Measurements from ENCODE around the gene DLX5. TPM values are rescaled to one million over a fixed set of nuclear protein-coding genes. Genes with fewer than 3 reads are reported as not detected.
A peak's percentile ranks its signal among the peaks of the same experiment; 100 is the strongest.

The DLX5 gene
- total RNA-seq, 1 donor from 2014 or later, result 1.3 TPM

DNA sequence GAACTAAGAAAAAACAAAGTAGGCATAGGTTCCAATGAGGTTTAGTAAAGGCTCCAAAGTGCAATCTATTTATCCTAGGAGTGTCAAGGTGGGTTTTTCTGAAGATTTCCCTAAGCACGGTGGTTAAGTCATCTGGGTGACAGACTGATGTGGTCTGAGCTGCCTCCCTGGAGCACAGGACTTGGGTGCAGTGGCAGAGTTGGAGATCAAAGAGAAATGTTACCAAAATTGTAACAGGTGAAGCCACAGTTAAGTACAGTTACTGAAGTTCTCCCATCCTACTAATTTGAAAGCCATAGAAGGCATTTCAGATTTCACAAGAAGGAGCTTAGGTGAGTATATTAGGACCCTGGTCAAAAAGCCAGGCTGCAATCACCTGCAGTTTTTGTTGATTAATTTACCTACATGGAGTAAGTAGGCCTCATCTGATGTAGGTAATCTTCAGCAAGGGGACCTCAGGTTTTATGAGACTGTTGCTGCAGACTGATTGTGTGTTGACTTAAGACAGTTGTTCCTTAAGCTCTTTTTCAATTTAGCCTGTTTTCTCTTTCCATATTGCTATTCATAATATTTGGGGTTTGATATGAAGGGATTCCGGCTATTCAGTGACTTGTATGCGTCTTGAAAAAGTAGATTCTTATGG is 16.2 kb downstream of the DLX5 start:
- Mint-ChIP-seq H3K9me3 (ENCODE audit: unreplicated experiment) (peaks cover 9% of the 10 kb centered on the region), H3K4me3 (ENCODE audit: unreplicated experiment) (no peak overlapping the region), H3K4me1 (ENCODE audit: low read depth, unreplicated experiment) (no peaks in the 10 kb centered on the region), H3K27ac (ENCODE audit: unreplicated experiment) (no peak overlapping the region), H3K27me3 (ENCODE audit: low read depth, unreplicated experiment) (peaks cover 86% of the 10 kb centered on the region), H3K36me3 (ENCODE audit: low read depth, unreplicated experiment) (no peaks in the 10 kb centered on the region)
- H3K79me2 ChIP-seq (ENCODE audit: insufficient read depth, low read length), result no peaks in the 10 kb centered on the region
- no peaks in the 10 kb centered on the region for H4K20me1 ChIP-seq (ENCODE audit: insufficient read depth, low read length)
- H3K4me2 ChIP-seq (ENCODE audit: low read length), result no peak overlapping the region
- H3K4me1 ChIP-seq (ENCODE audit: insufficient read depth, low read length), result no peaks in the 10 kb centered on the region
- peaks cover 86% of the 10 kb centered on the region for H3K27me3 ChIP-seq (ENCODE audit: insufficient read depth, low read length)
- peaks cover 3% of the 10 kb centered on the region for H3K9me3 ChIP-seq (ENCODE audit: insufficient read depth, low read depth, low read length)
- TF ChIP-seq, protein P1, sequence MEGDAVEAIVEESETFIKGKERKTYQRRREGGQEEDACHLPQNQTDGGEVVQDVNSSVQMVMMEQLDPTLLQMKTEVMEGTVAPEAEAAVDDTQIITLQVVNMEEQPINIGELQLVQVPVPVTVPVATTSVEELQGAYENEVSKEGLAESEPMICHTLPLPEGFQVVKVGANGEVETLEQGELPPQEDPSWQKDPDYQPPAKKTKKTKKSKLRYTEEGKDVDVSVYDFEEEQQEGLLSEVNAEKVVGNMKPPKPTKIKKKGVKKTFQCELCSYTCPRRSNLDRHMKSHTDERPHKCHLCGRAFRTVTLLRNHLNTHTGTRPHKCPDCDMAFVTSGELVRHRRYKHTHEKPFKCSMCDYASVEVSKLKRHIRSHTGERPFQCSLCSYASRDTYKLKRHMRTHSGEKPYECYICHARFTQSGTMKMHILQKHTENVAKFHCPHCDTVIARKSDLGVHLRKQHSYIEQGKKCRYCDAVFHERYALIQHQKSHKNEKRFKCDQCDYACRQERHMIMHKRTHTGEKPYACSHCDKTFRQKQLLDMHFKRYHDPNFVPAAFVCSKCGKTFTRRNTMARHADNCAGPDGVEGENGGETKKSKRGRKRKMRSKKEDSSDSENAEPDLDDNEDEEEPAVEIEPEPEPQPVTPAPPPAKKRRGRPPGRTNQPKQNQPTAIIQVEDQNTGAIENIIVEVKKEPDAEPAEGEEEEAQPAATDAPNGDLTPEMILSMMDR (IDR thresholded peaks at IDR 0.05; ENCODE audit: insufficient read depth, low read depth, low read length), result no peak
- TF ChIP-seq EZH2 (IDR thresholded peaks at IDR 0.05; ENCODE audit: insufficient read depth, low read length), result no peak
- H3K36me3 ChIP-seq (ENCODE audit: insufficient read depth, low read length), result no peaks in the 10 kb centered on the region
- no peak overlapping the region for H2AFZ ChIP-seq (ENCODE audit: low read depth, low read length)
- H3K4me3 ChIP-seq (ENCODE audit: insufficient read depth, low read depth, low read length), result no peak overlapping the region
- DNase-seq (ENCODE audit: low read depth) (no peak), FAIRE-seq (no peak)
- H3K27ac ChIP-seq (ENCODE audit: low read depth, low read length), result no peak overlapping the region
- H3K9ac ChIP-seq (ENCODE audit: low read length), result no peak overlapping the region

DNA sequence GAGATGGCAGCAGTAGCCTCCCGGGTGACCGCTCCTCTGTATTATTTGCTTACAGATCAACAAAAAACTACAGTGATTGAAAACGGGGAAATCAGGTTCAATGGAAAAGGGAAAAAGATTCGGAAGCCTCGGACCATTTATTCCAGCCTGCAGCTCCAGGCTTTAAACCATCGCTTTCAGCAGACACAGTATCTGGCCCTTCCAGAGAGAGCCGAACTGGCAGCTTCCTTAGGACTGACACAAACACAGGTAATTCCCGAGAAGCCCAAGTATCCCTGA is 17.1 kb downstream of the DLX5 start:
- Mint-ChIP-seq H3K36me3 (ENCODE audit: low read depth, unreplicated experiment) (peaks cover 2% of the 10 kb centered on the region), H3K27me3 (ENCODE audit: low read depth, unreplicated experiment) (peaks cover 86% of the 10 kb centered on the region), H3K4me3 (ENCODE audit: unreplicated experiment) (no peak overlapping the region), H3K4me1 (ENCODE audit: low read depth, unreplicated experiment) (no peaks in the 10 kb centered on the region), H3K27ac (ENCODE audit: unreplicated experiment) (no peak overlapping the region), H3K9me3 (ENCODE audit: unreplicated experiment) (peaks cover 12% of the 10 kb centered on the region)
- Histone ChIP-seq H3K79me2 (ENCODE audit: insufficient read depth, low read length) (no peaks in the 10 kb centered on the region), H3K27ac (ENCODE audit: low read depth, low read length) (no peak overlapping the region), H4K20me1 (ENCODE audit: insufficient read depth, low read length) (no peaks in the 10 kb centered on the region), H3K4me3 (ENCODE audit: insufficient read depth, low read depth, low read length) (no peak overlapping the region), H2AFZ (ENCODE audit: low read depth, low read length) (no peak overlapping the region), H3K9ac (ENCODE audit: low read length) (no peak overlapping the region), H3K9me3 (ENCODE audit: insufficient read depth, low read depth, low read length) (peaks cover 4% of the 10 kb centered on the region), H3K27me3 (ENCODE audit: insufficient read depth, low read length) (peaks cover 87% of the 10 kb centered on the region), H3K4me1 (ENCODE audit: insufficient read depth, low read length) (no peaks in the 10 kb centered on the region), H3K4me2 (ENCODE audit: low read length) (no peak overlapping the region), H3K36me3 (ENCODE audit: insufficient read depth, low read length) (no peaks in the 10 kb centered on the region)
- FAIRE-seq, result no peak
- DNase-seq (ENCODE audit: low read depth), result no peak
- TF ChIP-seq, protein P1 (IDR thresholded peaks at IDR 0.05; ENCODE audit: insufficient read depth, low read depth, low read length), result no peak
- no peak for TF ChIP-seq EZH2 (IDR thresholded peaks at IDR 0.05; ENCODE audit: insufficient read depth, low read length)

GRCh38 chr7:97006816-97007582 is 17.6 kb downstream of the DLX5 start:
- Mint-ChIP-seq H3K36me3 (ENCODE audit: low read depth, unreplicated experiment) (peaks cover 2% of the 10 kb centered on the region), H3K4me1 (ENCODE audit: low read depth, unreplicated experiment) (no peaks in the 10 kb centered on the region), H3K9me3 (ENCODE audit: unreplicated experiment) (peaks cover 15% of the 10 kb centered on the region), H3K27ac (ENCODE audit: unreplicated experiment) (peak overlapping the region; percentile 66), H3K4me3 (ENCODE audit: unreplicated experiment) (peak overlapping the region; percentile 14), H3K27me3 (ENCODE audit: low read depth, unreplicated experiment) (peaks cover 86% of the 10 kb centered on the region)
- TF ChIP-seq, protein P1 (IDR thresholded peaks at IDR 0.05; ENCODE audit: insufficient read depth, low read depth, low read length), result no peak
- peaks cover 87% of the 10 kb centered on the region for H3K27me3 ChIP-seq (ENCODE audit: insufficient read depth, low read length)
- H3K4me3 ChIP-seq (ENCODE audit: insufficient read depth, low read depth, low read length), result no peak overlapping the region
- peaks cover 9% of the 10 kb centered on the region for H3K9me3 ChIP-seq (ENCODE audit: insufficient read depth, low read depth, low read length)
- H3K9ac ChIP-seq (ENCODE audit: low read length), result no peak overlapping the region
- no peak overlapping the region for H3K4me2 ChIP-seq (ENCODE audit: low read length)
- H3K27ac ChIP-seq (ENCODE audit: low read depth, low read length), result no peak overlapping the region
- DNase-seq (ENCODE audit: low read depth), result no peak
- no peaks in the 10 kb centered on the region for H4K20me1 ChIP-seq (ENCODE audit: insufficient read depth, low read length)
- no peak for FAIRE-seq
- H3K36me3 ChIP-seq (ENCODE audit: insufficient read depth, low read length), result no peaks in the 10 kb centered on the region
- H3K79me2 ChIP-seq (ENCODE audit: insufficient read depth, low read length), result no peaks in the 10 kb centered on the region
- no peak overlapping the region for H2AFZ ChIP-seq (ENCODE audit: low read depth, low read length)
- H3K4me1 ChIP-seq (ENCODE audit: insufficient read depth, low read length), result no peaks in the 10 kb centered on the region

Measured in astrocyte (in vitro differentiated cells and primary cell).